Liver (tissue), 9 donors: Measurements from ENCODE around the gene CASP9. TPM values are rescaled to one million over a fixed set of nuclear protein-coding genes. Genes with fewer than 3 reads are reported as not detected.

Source experiments
- DNase-seq: peaks from one replicate; pipeline ENCODE4 v3.0.0-alpha.2; 2017; ENCODE audit warnings: low spot score
- H3K27ac ChIP-seq, 2 donors: one replicate each; pipeline ENCODE4 v1.7.0; 2013; ENCODE audit warnings: inconsistent platforms in 2 of 2, low read length in 2 of 2, control low read depth in 1 of 2, low read depth in 1 of 2, mild to moderate bottlenecking in 1 of 2
- H3K27me3 ChIP-seq, 4 donors: one replicate each; pipeline versions ENCODE4 v1.6.1 to v1.7.0; 2013; ENCODE audit warnings: low read length in 3 of 4, inconsistent platforms in 1 of 4, mild to moderate bottlenecking in 1 of 4, moderate library complexity in 1 of 4; ENCODE audit not compliant: control insufficient read depth in 4 of 4, insufficient read depth in 4 of 4
- H3K36me3 ChIP-seq, 4 donors: one replicate each; pipeline versions ENCODE4 v1.6.1 to v1.7.0; 2013; ENCODE audit warnings: low read length in 3 of 4, mild to moderate bottlenecking in 3 of 4, low read depth in 1 of 4, moderate library complexity in 1 of 4; ENCODE audit not compliant: control insufficient read depth in 4 of 4, insufficient read depth in 3 of 4
- H3K4me1 ChIP-seq, 4 donors: one replicate each; pipeline versions ENCODE4 v1.6.1 to v1.7.0; 2013; ENCODE audit warnings: low read length in 3 of 4, mild to moderate bottlenecking in 3 of 4, moderate library complexity in 1 of 4; ENCODE audit not compliant: control insufficient read depth in 4 of 4, insufficient read depth in 4 of 4
- H3K4me3 ChIP-seq, 3 donors: one replicate each; pipeline versions ENCODE4 v1.6.1 to v1.7.0; 2013; ENCODE audit warnings: low read length in 3 of 3, control low read depth in 1 of 3, low read depth in 1 of 3, mild to moderate bottlenecking in 1 of 3
- H3K9ac ChIP-seq, 2 donors: one replicate each; pipeline ENCODE4 v1.7.0; 2013; ENCODE audit warnings: low read length in 2 of 2, mild to moderate bottlenecking in 2 of 2, moderate library complexity in 2 of 2, control low read depth in 1 of 2, low read depth in 1 of 2
- H3K9me3 ChIP-seq, 4 donors: one replicate each; pipeline versions ENCODE4 v1.6.1 to v1.7.0; 2013; ENCODE audit warnings: low read length in 3 of 4; ENCODE audit not compliant: control insufficient read depth in 4 of 4
- ATF3 ChIP-seq: IDR thresholded peaks from 2 replicates; pipeline ENCODE4 v1.6.1; 2016; ENCODE audit warnings: antibody characterized with exemption
- EGR1 ChIP-seq, 2 donors: IDR thresholded peaks; 2 replicates each; pipeline ENCODE4 v1.6.1; 2016 to 2018; ENCODE audit warnings: antibody characterized with exemption in 2 of 2, low read depth in 2 of 2
- FOXA1 ChIP-seq: IDR thresholded peaks from 2 replicates; pipeline ENCODE4 v1.6.1; 2016; ENCODE audit warnings: antibody characterized with exemption
- FOXA2 ChIP-seq: IDR thresholded peaks from 2 replicates; pipeline ENCODE4 v1.6.1; 2016; ENCODE audit warnings: antibody characterized with exemption
- GABPA ChIP-seq, 2 donors: IDR thresholded peaks in 1 of 2; conservative IDR thresholded peaks in 1 of 2; 2 replicates each; pipeline ENCODE4 v1.6.1; 2016; ENCODE audit warnings: antibody characterized with exemption in 2 of 2, mild to moderate bottlenecking in 1 of 2, moderate library complexity in 1 of 2
- HNF4A ChIP-seq, 2 donors: conservative IDR thresholded peaks; 2 replicates each; pipeline ENCODE4 v1.6.1; 2016; ENCODE audit warnings: antibody characterized with exemption in 2 of 2, mild to moderate bottlenecking in 2 of 2
- NR2F2 ChIP-seq: IDR thresholded peaks from 2 replicates; pipeline ENCODE4 v1.6.1; 2016; ENCODE audit warnings: antibody characterized with exemption
- RAD21 ChIP-seq, 2 donors: IDR thresholded peaks; 2 replicates each; pipeline ENCODE4 v1.6.1; 2016; ENCODE audit warnings: antibody characterized with exemption in 2 of 2, mild to moderate bottlenecking in 2 of 2
- REST ChIP-seq: IDR thresholded peaks from 2 replicates; pipeline ENCODE4 v1.6.1; 2016; ENCODE audit warnings: antibody characterized with exemption, mild to moderate bottlenecking
- RXRA ChIP-seq, 2 donors: IDR thresholded peaks; 2 replicates each; pipeline ENCODE4 v1.6.1; 2017 to 2018; ENCODE audit warnings: antibody characterized with exemption in 2 of 2, mild to moderate bottlenecking in 1 of 2
- SP1 ChIP-seq: IDR thresholded peaks from 2 replicates; pipeline ENCODE4 v1.6.1; 2018; ENCODE audit warnings: antibody characterized with exemption, mild to moderate bottlenecking
- WGBS: extraction: QIAGEN DNeasy Blood & Tissue Kit; methylation state at CpG from one replicate; pipeline ENCODE4 v1.1.7; 2013; 5-methylcytosine and 5-hydroxymethylcytosine counted together
- polyA plus RNA-seq, 2 donors: library from polyadenylated mRNA; stranded (reverse) in 1 of 2; unstranded in 1 of 2; fragments of 200-250 nt in 1 of 2; fragments of >200 nt in 1 of 2; fragmentation: Nextera tagmentation in 1 of 2; extraction: Ambion mirVana in 1 of 2; gene quantifications; one replicate each; pipeline versions ENCODE4 v1.2.1 to v1.2.3, GENCODE V29; 2013 to 2015
- total RNA-seq, 2 donors: library from RNA; depleted of rRNA; stranded (reverse); fragments of >200 nt; gene quantifications; one replicate each; pipeline ENCODE4 v1.2.3, GENCODE V29; 2014
- TF ChIP-seq, protein P1 (sequence below): fragments of 150-350 bp; IDR thresholded peaks from 2 replicates; pipeline ENCODE4 v1.5.1; 2017; ENCODE audit warnings: improper control_type of control experiment, low read depth, low read length; ENCODE audit not compliant: missing input control
- TF ChIP-seq, protein P2 (sequence below): IDR thresholded peaks from 2 replicates; pipeline ENCODE4 v1.6.1; 2016; ENCODE audit warnings: antibody characterized with exemption
- donor health status: healthy.
- donor health status: healthy.
- donor health status: healthy.
- donor health status: healthy.
- donor health status: healthy.

CASP9 gene
- total and polyA plus RNA-seq, 4 donors, result 2.8 to 5.8 (median 4.3) TPM

GRCh38 chr1:15557008-15557407 is 33.0 kb upstream of the CASP9 start:
- WGBS, result 96% methylated on average over 2 of the region's 2 CpGs

DNA sequence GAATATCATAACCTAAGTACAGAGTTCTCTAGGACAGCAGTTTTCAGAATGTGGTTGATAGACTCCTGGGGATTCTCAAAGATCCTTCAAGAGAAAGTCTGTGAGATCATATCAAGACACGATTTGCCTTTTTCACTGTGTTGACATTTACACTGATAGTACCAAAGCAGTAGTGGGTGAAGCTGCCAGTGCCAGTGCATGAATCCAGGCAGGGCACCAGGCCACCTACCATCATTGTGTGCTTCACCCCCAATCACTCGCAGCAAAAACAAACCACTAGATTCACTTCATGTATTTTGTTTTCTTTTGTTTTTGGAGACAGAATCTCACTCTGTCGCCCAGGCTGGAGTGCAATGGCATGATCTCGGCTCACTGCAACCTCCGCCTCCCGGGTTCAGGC is 26.6 kb upstream of the CASP9 start:
- H3K9me3 ChIP-seq, result no peaks in the 10 kb centered on the region
- no peak overlapping the region for H3K27ac ChIP-seq
- no peaks in the 10 kb centered on the region for H3K27me3 ChIP-seq
- H3K4me3 ChIP-seq, result no peak overlapping the region
- H3K4me1 ChIP-seq, result no peaks in the 10 kb centered on the region
- peaks cover 3 to 32% (median 14%) of the 10 kb centered on the region in 4 donors for H3K36me3 ChIP-seq
- DNase-seq, result no peak
- 90% methylated on average over 6 of the region's 6 CpGs for WGBS
- H3K9ac ChIP-seq, result no peak overlapping the region
- TF ChIP-seq RAD21 (IDR thresholded peaks at IDR 0.05) (no peak), RXRA (IDR thresholded peaks at IDR 0.05) (no peak), NR2F2 (no peak), FOXA2 (no peak), GABPA (IDR thresholded peaks at IDR 0.05 in 1 of 2, conservative IDR thresholded peaks at IDR 0.05 in 1 of 2) (no peak), EGR1 (IDR thresholded peaks at IDR 0.05; ENCODE audit: low read depth in 2 of 2) (no peak), SP1 (no peak)
- TF ChIP-seq, protein P1, sequence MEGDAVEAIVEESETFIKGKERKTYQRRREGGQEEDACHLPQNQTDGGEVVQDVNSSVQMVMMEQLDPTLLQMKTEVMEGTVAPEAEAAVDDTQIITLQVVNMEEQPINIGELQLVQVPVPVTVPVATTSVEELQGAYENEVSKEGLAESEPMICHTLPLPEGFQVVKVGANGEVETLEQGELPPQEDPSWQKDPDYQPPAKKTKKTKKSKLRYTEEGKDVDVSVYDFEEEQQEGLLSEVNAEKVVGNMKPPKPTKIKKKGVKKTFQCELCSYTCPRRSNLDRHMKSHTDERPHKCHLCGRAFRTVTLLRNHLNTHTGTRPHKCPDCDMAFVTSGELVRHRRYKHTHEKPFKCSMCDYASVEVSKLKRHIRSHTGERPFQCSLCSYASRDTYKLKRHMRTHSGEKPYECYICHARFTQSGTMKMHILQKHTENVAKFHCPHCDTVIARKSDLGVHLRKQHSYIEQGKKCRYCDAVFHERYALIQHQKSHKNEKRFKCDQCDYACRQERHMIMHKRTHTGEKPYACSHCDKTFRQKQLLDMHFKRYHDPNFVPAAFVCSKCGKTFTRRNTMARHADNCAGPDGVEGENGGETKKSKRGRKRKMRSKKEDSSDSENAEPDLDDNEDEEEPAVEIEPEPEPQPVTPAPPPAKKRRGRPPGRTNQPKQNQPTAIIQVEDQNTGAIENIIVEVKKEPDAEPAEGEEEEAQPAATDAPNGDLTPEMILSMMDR, result no peak
- TF ChIP-seq, protein P2, sequence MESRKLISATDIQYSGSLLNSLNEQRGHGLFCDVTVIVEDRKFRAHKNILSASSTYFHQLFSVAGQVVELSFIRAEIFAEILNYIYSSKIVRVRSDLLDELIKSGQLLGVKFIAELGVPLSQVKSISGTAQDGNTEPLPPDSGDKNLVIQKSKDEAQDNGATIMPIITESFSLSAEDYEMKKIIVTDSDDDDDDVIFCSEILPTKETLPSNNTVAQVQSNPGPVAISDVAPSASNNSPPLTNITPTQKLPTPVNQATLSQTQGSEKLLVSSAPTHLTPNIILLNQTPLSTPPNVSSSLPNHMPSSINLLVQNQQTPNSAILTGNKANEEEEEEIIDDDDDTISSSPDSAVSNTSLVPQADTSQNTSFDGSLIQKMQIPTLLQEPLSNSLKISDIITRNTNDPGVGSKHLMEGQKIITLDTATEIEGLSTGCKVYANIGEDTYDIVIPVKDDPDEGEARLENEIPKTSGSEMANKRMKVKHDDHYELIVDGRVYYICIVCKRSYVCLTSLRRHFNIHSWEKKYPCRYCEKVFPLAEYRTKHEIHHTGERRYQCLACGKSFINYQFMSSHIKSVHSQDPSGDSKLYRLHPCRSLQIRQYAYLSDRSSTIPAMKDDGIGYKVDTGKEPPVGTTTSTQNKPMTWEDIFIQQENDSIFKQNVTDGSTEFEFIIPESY, result no peak

More at GRCh38 chr1:15557008-15557407, 33.0 kb upstream of the CASP9 start:
- Histone ChIP-seq H3K27ac (no peak overlapping the region), H3K4me1 (peaks cover 0 to 8% (median 4%) of the 10 kb centered on the region in 4 donors), H3K9ac (no peak overlapping the region), H3K4me3 (no peak overlapping the region), H3K27me3 (no peaks in the 10 kb centered on the region), H3K9me3 (no peaks in the 10 kb centered on the region), H3K36me3 (peaks cover 2 to 8% (median 4%) of the 10 kb centered on the region in 4 donors)
- no peak for DNase-seq
- TF ChIP-seq, protein P2, result no peak
- TF ChIP-seq HNF4A (conservative IDR thresholded peaks at IDR 0.05), result no peak
- TF ChIP-seq EGR1 (IDR thresholded peaks at IDR 0.05; ENCODE audit: low read depth in 2 of 2), result no peak
- no peak for TF ChIP-seq ATF3
- no peak for TF ChIP-seq FOXA1
- TF ChIP-seq, protein P1, result no peak
- no peak for TF ChIP-seq REST
